Glomerular endothelial cell (primary cell): ENCODE measurements around the gene SLC2A10. TPM values are rescaled to one million over a fixed set of nuclear protein-coding genes. Genes with fewer than 3 reads are reported as not detected.

ENCODE experiments used
- DNase-seq: peaks from one replicate; pipeline ENCODE4 v3.0.0-alpha.2; 2011; ENCODE audit warnings: low read depth, low spot score; ENCODE audit errors: extremely low read depth
- total RNA-seq: library from RNA; depleted of rRNA; stranded (reverse); fragments of >200 nt; gene quantifications from 2 replicates; pipeline ENCODE4 v1.2.3, GENCODE V29; 2015

The SLC2A10 gene
- total RNA-seq, 1 donor from 2014 or later = 20.6 TPM

GRCh38 chr20:46761566-46761965 is 52.1 kb downstream of the SLC2A10 start:
- DNase-seq = no peak

GRCh38 chr20:46764068-46764467 is 54.6 kb downstream of the SLC2A10 start:
- no peak for DNase-seq

GRCh38 chr20:46765506-46766120 is 56.2 kb downstream of the SLC2A10 start:
- DNase-seq = no peak

GRCh38 chr20:46767127-46767761 is 57.8 kb downstream of the SLC2A10 start:
- no peak for DNase-seq

GRCh38 chr20:46770330-46771194 is 61.1 kb downstream of the SLC2A10 start:
- DNase-seq = no peak

- DNase-seq = no peak
Observed at GRCh38 chr20:46771195-46771588, 61.7 kb downstream of the SLC2A10 start.

- DNase-seq = no peak
Observed at GRCh38 chr20:46772901-46773300, 63.5 kb downstream of the SLC2A10 start.

GRCh38 chr20:46773680-46774079 is 64.2 kb downstream of the SLC2A10 start:
- no peak for DNase-seq

- DNase-seq = no peak
Observed at GRCh38 chr20:46774236-46774635, 64.8 kb downstream of the SLC2A10 start.

- no peak for DNase-seq
Observed at GRCh38 chr20:46774943-46775560, 65.6 kb downstream of the SLC2A10 start.

GRCh38 chr20:46775806-46776205 is 66.4 kb downstream of the SLC2A10 start:
- no peak for DNase-seq

GRCh38 chr20:46777331-46777730 is 67.9 kb downstream of the SLC2A10 start:
- no peak for DNase-seq

- DNase-seq = no peak
Observed at GRCh38 chr20:46779831-46780230, 70.4 kb downstream of the SLC2A10 start.

- no peak for DNase-seq
Observed at GRCh38 chr20:46784436-46785127, 75.1 kb downstream of the SLC2A10 start.

Other genes with a start within 250 kb of the SLC2A10 start
- gene ZNF334, start 196.1 kb upstream of the SLC2A10 start, total RNA-seq = 0.73 and 1.1 TPM in 2 replicates
- not detected in 2 replicates for gene OCSTAMP, start 159.0 kb upstream of the SLC2A10 start, total RNA-seq
- 0.10 and 0.47 TPM in 2 replicates for gene SLC13A3, start 58.2 kb upstream of the SLC2A10 start, total RNA-seq
- 17.4 and 19.7 TPM in 2 replicates for gene TP53RK, start 20.2 kb upstream of the SLC2A10 start, total RNA-seq
- gene EYA2, start 185.2 kb downstream of the SLC2A10 start, total RNA-seq = not detected in 2 replicates